GM12878 (cell line): ENCODE measurements around the gene EFCAB13. TPM values are rescaled to one million over a fixed set of nuclear protein-coding genes. Genes with fewer than 3 reads are reported as not detected.

ENCODE experiments used
- polyA plus RNA-seq, 11 experiments: library from polyadenylated mRNA; depleted of rRNA in 4 of 11; unstranded in 6 of 11; stranded (reverse) in 5 of 11; fragments of >200 nt; fragmentation: Nextera tagmentation in 4 of 11; fragmentation: Illumina TruSeq in 1 of 11; extraction: Ambion mirVana in 4 of 11; extraction: Trizol in 1 of 11; gene quantifications; 1 replicate in 1 of 11; 2 replicates in 10 of 11; pipeline versions ENCODE4 v1.2.1 to v1.2.3, GENCODE V29; 2011 to 2016; ENCODE audit warnings: inconsistent platforms in 2 of 11, missing spikeins in 2 of 11, low read depth in 1 of 11
- total RNA-seq, 4 experiments: library from RNA; depleted of rRNA in 3 of 4; stranded (reverse); fragments of >200 nt in 3 of 4; fragmentation: Illumina TruSeq in 1 of 4; extraction: Trizol in 1 of 4; gene quantifications; 2 replicates each; pipeline versions ENCODE4 v1.2.1 to v1.2.3, GENCODE V29; 2013 to 2021

EFCAB13 gene
- total and polyA plus RNA-seq, 10 of the 15 experiments (the other 5 are each of a cell fraction or from before 2014, with no cell fraction given) = 0.90 to 8.7 (median 5.0) TPM

Other genes starting within 250 kb of the EFCAB13 start
- gene CDC27, start 134.7 kb upstream of the EFCAB13 start, total RNA-seq (2014; rRNA removed) = 94.8 and 118 TPM in 2 replicates
- gene CDC27, start 134.7 kb upstream of the EFCAB13 start, total RNA-seq (2014; rRNA removed; fragmentation: Illumina TruSeq; extraction: Trizol) = 92.5 and 100.0 TPM in 2 replicates
- 116 and 125 TPM in 2 replicates for gene CDC27, start 134.7 kb upstream of the EFCAB13 start, total RNA-seq (2021)
- gene CDC27, start 134.7 kb upstream of the EFCAB13 start, polyA plus RNA-seq (2011; rRNA removed) = 138 and 157 TPM in 2 replicates
- gene CDC27, start 134.7 kb upstream of the EFCAB13 start, polyA plus RNA-seq (2014; fragmentation: Illumina TruSeq; extraction: Trizol) = 99.7 and 118 TPM in 2 replicates
- gene CDC27, start 134.7 kb upstream of the EFCAB13 start, polyA plus RNA-seq (2014; fragmentation: Nextera tagmentation; extraction: Ambion mirVana) = 10 to 100 TPM; 23.2 to 27.2 TPM
- gene CDC27, start 134.7 kb upstream of the EFCAB13 start, polyA plus RNA-seq (2014; rRNA removed) = 44.7 and 47.3 TPM in 2 replicates
- 10 to 100 TPM; 97.2 to 98.4 TPM for gene CDC27, start 134.7 kb upstream of the EFCAB13 start, polyA plus RNA-seq (2016; fragmentation: Nextera tagmentation; extraction: Ambion mirVana)
- gene MYL4, start 114.6 kb upstream of the EFCAB13 start, total RNA-seq (2014; rRNA removed) = 1.1 TPM in 1 of 2 replicates, not detected in the other
- gene MYL4, start 114.6 kb upstream of the EFCAB13 start, total RNA-seq (2014; rRNA removed; fragmentation: Illumina TruSeq; extraction: Trizol) = 0.41 and 0.58 TPM in 2 replicates
- gene MYL4, start 114.6 kb upstream of the EFCAB13 start, total RNA-seq (2021) = 0.96 TPM in 1 of 2 replicates, not detected in the other
- 0.20 TPM in 1 of 2 replicates, not detected in the other for gene MYL4, start 114.6 kb upstream of the EFCAB13 start, polyA plus RNA-seq (2011; rRNA removed)
- gene MYL4, start 114.6 kb upstream of the EFCAB13 start, polyA plus RNA-seq (2014; fragmentation: Illumina TruSeq; extraction: Trizol) = 0.44 TPM in 1 of 2 replicates, not detected in the other
- 1 to 10 TPM; 1.2 to 1.5 TPM for gene MYL4, start 114.6 kb upstream of the EFCAB13 start, polyA plus RNA-seq (2014; fragmentation: Nextera tagmentation; extraction: Ambion mirVana)
- 0.23 and 0.43 TPM in 2 replicates for gene MYL4, start 114.6 kb upstream of the EFCAB13 start, polyA plus RNA-seq (2014; rRNA removed)
- gene MYL4, start 114.6 kb upstream of the EFCAB13 start, polyA plus RNA-seq (2016; fragmentation: Nextera tagmentation; extraction: Ambion mirVana) = 1 to 10 TPM in 1 of 2 experiments, under 1 TPM in 1; 0.50 to 1.6 TPM
- 16.2 and 17.7 TPM in 2 replicates for gene ITGB3, start 70.1 kb upstream of the EFCAB13 start, total RNA-seq (2014; rRNA removed)
- 14.8 and 15.4 TPM in 2 replicates for gene ITGB3, start 70.1 kb upstream of the EFCAB13 start, total RNA-seq (2014; rRNA removed; fragmentation: Illumina TruSeq; extraction: Trizol)
- gene ITGB3, start 70.1 kb upstream of the EFCAB13 start, total RNA-seq (2021) = 22.8 and 22.9 TPM in 2 replicates
- gene ITGB3, start 70.1 kb upstream of the EFCAB13 start, polyA plus RNA-seq (2011; rRNA removed) = 7.9 and 12.0 TPM in 2 replicates
- gene ITGB3, start 70.1 kb upstream of the EFCAB13 start, polyA plus RNA-seq (2014; fragmentation: Illumina TruSeq; extraction: Trizol) = 17.0 and 17.3 TPM in 2 replicates
- gene ITGB3, start 70.1 kb upstream of the EFCAB13 start, polyA plus RNA-seq (2014; fragmentation: Nextera tagmentation; extraction: Ambion mirVana) = 1 to 10 TPM in 1 of 2 experiments, under 1 TPM in 1; 0.69 to 1.4 TPM
- gene ITGB3, start 70.1 kb upstream of the EFCAB13 start, polyA plus RNA-seq (2014; rRNA removed) = 15.2 and 15.6 TPM in 2 replicates
- gene ITGB3, start 70.1 kb upstream of the EFCAB13 start, polyA plus RNA-seq (2016; fragmentation: Nextera tagmentation; extraction: Ambion mirVana) = 10 to 100 TPM; 10.6 to 12.3 TPM
- 37.4 and 50.4 TPM in 2 replicates for gene NPEPPS, start 207.2 kb downstream of the EFCAB13 start, total RNA-seq (2014; rRNA removed)
- gene NPEPPS, start 207.2 kb downstream of the EFCAB13 start, total RNA-seq (2014; rRNA removed; fragmentation: Illumina TruSeq; extraction: Trizol) = 57.5 and 58.1 TPM in 2 replicates
- gene NPEPPS, start 207.2 kb downstream of the EFCAB13 start, total RNA-seq (2021) = 69.9 and 75.7 TPM in 2 replicates
- 214 and 300 TPM in 2 replicates for gene NPEPPS, start 207.2 kb downstream of the EFCAB13 start, polyA plus RNA-seq (2011; rRNA removed)
- 75.2 and 81.3 TPM in 2 replicates for gene NPEPPS, start 207.2 kb downstream of the EFCAB13 start, polyA plus RNA-seq (2014; fragmentation: Illumina TruSeq; extraction: Trizol)
- gene NPEPPS, start 207.2 kb downstream of the EFCAB13 start, polyA plus RNA-seq (2014; fragmentation: Nextera tagmentation; extraction: Ambion mirVana) = 10 to 100 TPM; 25.8 to 29.3 TPM
- 72.4 and 72.7 TPM in 2 replicates for gene NPEPPS, start 207.2 kb downstream of the EFCAB13 start, polyA plus RNA-seq (2014; rRNA removed)
- gene NPEPPS, start 207.2 kb downstream of the EFCAB13 start, polyA plus RNA-seq (2016; fragmentation: Nextera tagmentation; extraction: Ambion mirVana) = 10 to 100 TPM; 60.4 to 68.7 TPM